OCI-LY7 (cell line): ENCODE results near the gene FBXO17. TPM values are rescaled to one million over a fixed set of nuclear protein-coding genes. Genes with fewer than 3 reads are reported as not detected.
"Not testable (repeated sequence)": the region's sequence is repeated elsewhere in the genome, so short reads cannot be mapped to it uniquely, and the experiment has no call there.

Source experiments
- BruUV-seq: library from RNA; stranded (reverse); fragments of 400-500 nt; replicated peaks from 2 replicates; lab custom pipeline; 2021; lab: Mats Ljungman, UMichigan
- CTCF ChIA-PET: fragments of 300-600 bp; sonication (Branson Sonifier 250); formaldehyde crosslinking; loops from one replicate; lab custom pipeline; 2022; ENCODE audit warnings: antibody characterized with exemption; ENCODE audit not compliant: unreplicated experiment; lab: Charles Lee
- POLR2A ChIA-PET: fragments of 300-600 bp; sonication (Branson Sonifier 250); formaldehyde crosslinking; loops from one replicate; lab custom pipeline; 2022; ENCODE audit warnings: antibody characterized with exemption; lab: Charles Lee
- DNase-seq: peaks from one replicate; pipeline ENCODE4 v3.0.0-alpha.2; 2015; ENCODE audit warnings: low spot score
- H2AFZ ChIP-seq: fragments of 200-600 bp; sonication (generic), shearing (Covaris generic); 2 replicates; pipeline ENCODE4 v1.6.1; 2014; ENCODE audit warnings: mild to moderate bottlenecking, antibody characterized with exemption, low read length, moderate library complexity
- H3K27ac ChIP-seq: fragments of 200-600 bp; sonication (generic); 2 replicates; pipeline ENCODE4 v1.5.1; 2014; ENCODE audit warnings: mixed run types, low read depth, mild to moderate bottlenecking, moderate library complexity, low read length, inconsistent platforms; ENCODE audit not compliant: poor library complexity, severe bottlenecking
- H3K36me3 ChIP-seq: fragments of 200-600 bp; sonication (generic); 2 replicates; pipeline ENCODE4 v1.6.1; 2014; ENCODE audit warnings: mild to moderate bottlenecking, antibody characterized with exemption, low read length, moderate library complexity, mixed read lengths; ENCODE audit not compliant: insufficient read depth
- H3K4me1 ChIP-seq: fragments of 200-600 bp; sonication (generic); 2 replicates; pipeline ENCODE4 v1.5.1; 2014; ENCODE audit warnings: mild to moderate bottlenecking, low read length; ENCODE audit not compliant: insufficient read depth, poor library complexity, severe bottlenecking
- H3K4me2 ChIP-seq: fragments of 200-600 bp; sonication (generic); 2 replicates; pipeline ENCODE4 v1.6.1; 2014; ENCODE audit warnings: mild to moderate bottlenecking, low read length
- H3K4me3 ChIP-seq: fragments of 200-600 bp; sonication (generic); 2 replicates; pipeline ENCODE4 v1.5.1; 2014; ENCODE audit warnings: mild to moderate bottlenecking, low read depth, low read length; ENCODE audit not compliant: poor library complexity, severe bottlenecking
- H3K79me2 ChIP-seq: fragments of 200-600 bp; sonication (generic); 2 replicates; pipeline ENCODE4 v1.6.1; 2016; ENCODE audit warnings: low read depth, mild to moderate bottlenecking, low read length, moderate library complexity, mixed read lengths; ENCODE audit not compliant: insufficient read depth
- H3K9me2 ChIP-seq: fragments of 200-600 bp; sonication (generic); 2 replicates; pipeline ENCODE4 v1.6.1; 2016; ENCODE audit warnings: mild to moderate bottlenecking, low read length, mixed read lengths; ENCODE audit not compliant: insufficient read depth
- H3K9me3 ChIP-seq: fragments of 200-600 bp; sonication (generic); 2 replicates; pipeline ENCODE4 v1.6.1; 2014; ENCODE audit warnings: mild to moderate bottlenecking, mixed run types, low read length, mixed read lengths
- H4K20me1 ChIP-seq: fragments of 200-600 bp; sonication (generic); 2 replicates; pipeline ENCODE4 v1.6.1; 2014; ENCODE audit warnings: mild to moderate bottlenecking, antibody characterized with exemption, low read length, moderate library complexity, mixed read lengths; ENCODE audit not compliant: insufficient read depth
- CTCF ChIP-seq: fragments of 200-600 bp; sonication (generic); conservative IDR thresholded peaks from 2 replicates; pipeline ENCODE4 v1.5.1; 2014; ENCODE audit warnings: mild to moderate bottlenecking, antibody characterized with exemption, low read length, moderate library complexity, mixed read lengths
- EZH2phosphoT487 ChIP-seq: fragments of 200-600 bp; sonication (generic); IDR thresholded peaks from 2 replicates; pipeline ENCODE4 v1.6.1; 2018; ENCODE audit warnings: low read depth, borderline replicate concordance, mild to moderate bottlenecking, mixed run types, antibody characterized with exemption, low read length, moderate library complexity, mixed read lengths
- intact Hi-C: fragments of 100-400 bp; cut with micrococcal nuclease; formaldehyde crosslinking; loops from one replicate; pipeline ENCODE4 v1.10.0; 2022; ENCODE audit not compliant: unreplicated experiment
- total RNA-seq, 2 experiments: library from RNA; depleted of rRNA in 1 of 2; stranded (reverse); fragments of >200 nt in 1 of 2; shearing (Covaris generic) in 1 of 2; gene quantifications; 2 replicates each; pipeline ENCODE4 v1.2.3, GENCODE V29; 2014 to 2022

The FBXO17 gene
- total RNA-seq, 2 experiments from 2014 or later: not detected

- BruUV-seq: no TSS peak
- Histone ChIP-seq H4K20me1 (no peaks in the 10 kb centered on the region), H3K9me2 (no peaks in the 10 kb centered on the region), H3K9me3 (no peaks in the 10 kb centered on the region), H3K27ac (no peak overlapping the region), H2AFZ (no peak overlapping the region), H3K4me1 (no peaks in the 10 kb centered on the region), H3K36me3 (no peaks in the 10 kb centered on the region), H3K4me3 (no peak overlapping the region), H3K79me2 (no peaks in the 10 kb centered on the region), H3K4me2 (no peak overlapping the region)
- DNase-seq: no peak
- intact Hi-C loops: no loop called here
- CTCF ChIA-PET: no interaction called here
- POLR2A ChIA-PET: no interaction called here
- TF ChIP-seq CTCF: no peak
- TF ChIP-seq EZH2phosphoT487: no peak
Observed at GRCh38 chr19:38989066-38989605, 13.6 kb upstream of the FBXO17 start.

- intact Hi-C loops, CTCF ChIA-PET, DNase-seq, H3K4me2 ChIP-seq, BruUV-seq, H4K20me1 ChIP-seq, H3K4me1 ChIP-seq, H3K9me3 ChIP-seq, H3K27ac ChIP-seq, H3K9me2 ChIP-seq, H3K36me3 ChIP-seq, H2AFZ ChIP-seq, H3K4me3 ChIP-seq, H3K79me2 ChIP-seq: not testable (repeated sequence)
- POLR2A ChIA-PET: interaction anchor here (0.6 kb wide), 1 partner anchor 49 kb away, joined by 3 read pairs; no protein-coding TSS in a partner anchor
Observed at GRCh38 chr19:38988627-38989026, 13.1 kb upstream of the FBXO17 start.

GRCh38 chr19:38987745-38988144 is 12.2 kb upstream of the FBXO17 start:
- H3K4me1 ChIP-seq, intact Hi-C loops, H3K9me3 ChIP-seq, H3K4me3 ChIP-seq, H3K4me2 ChIP-seq, H3K9me2 ChIP-seq, H4K20me1 ChIP-seq, H2AFZ ChIP-seq, H3K27ac ChIP-seq, H3K79me2 ChIP-seq, DNase-seq, BruUV-seq, H3K36me3 ChIP-seq, CTCF ChIA-PET: not testable (repeated sequence)
- POLR2A ChIA-PET: interaction anchor here (0.7 kb wide), 1 partner anchor 259 kb away, joined by 5 read pairs; no protein-coding TSS in a partner anchor

GRCh38 chr19:38985262-38985661 is 9.7 kb upstream of the FBXO17 start:
- no peak overlapping the region for H3K4me2 ChIP-seq
- intact Hi-C loops: no loop called here
- H3K9me3 ChIP-seq: 0 out of 2 replicates have a peak, but pooled peaks cover 10% of the 10 kb centered on the region
- H4K20me1 ChIP-seq: no peaks in the 10 kb centered on the region
- H3K79me2 ChIP-seq: no peaks in the 10 kb centered on the region
- H3K4me1 ChIP-seq: no peaks in the 10 kb centered on the region
- CTCF ChIA-PET: no interaction called here
- no peak for DNase-seq
- TF ChIP-seq CTCF (no peak), EZH2phosphoT487 (no peak)
- no peaks in the 10 kb centered on the region for H3K36me3 ChIP-seq
- H3K9me2 ChIP-seq: no peaks in the 10 kb centered on the region
- no peak overlapping the region for H3K27ac ChIP-seq
- H2AFZ ChIP-seq: no peak overlapping the region
- H3K4me3 ChIP-seq: no peak overlapping the region
- POLR2A ChIA-PET: no interaction called here
- no TSS peak for BruUV-seq
